PC-3 (cell line): Measurements from ENCODE around the gene CCL14.

Experiments
- CTCF ChIP-seq: fragments of 300-600 bp; sonication (generic); conservative IDR thresholded peaks from 2 replicates; pipeline ENCODE4 v1.5.1; 2017; ENCODE audit warnings: antibody characterized with exemption, low read depth, mild to moderate bottlenecking, low read length
- EZH2 ChIP-seq: fragments of 300-600 bp; sonication (generic); IDR thresholded peaks from one replicate; pipeline ENCODE4 v1.6.1; 2017; ENCODE audit warnings: antibody characterized with exemption, mild to moderate bottlenecking, low read length; ENCODE audit not compliant: unreplicated experiment
- EZH2phosphoT487 ChIP-seq: fragments of 300-600 bp; sonication (generic); IDR thresholded peaks from 2 replicates; pipeline ENCODE4 v1.6.1; 2018; ENCODE audit warnings: mild to moderate bottlenecking, antibody characterized with exemption, low read length, borderline replicate concordance

- TF ChIP-seq EZH2 = no peak
- TF ChIP-seq CTCF = no peak
- TF ChIP-seq EZH2phosphoT487 = no peak
These were observed 14.0 kb downstream of the CCL14 start for GRCh38 chr17:35972535-35972934.
